Colonic mucosa (tissue), 4 donors: Measurements from ENCODE around the gene CHODL. TPM values are rescaled to one million over a fixed set of nuclear protein-coding genes. Genes with fewer than 3 reads are reported as not detected.

Experiments
- DNase-seq: peaks from one replicate; pipeline ENCODE4 v3.0.0-alpha.2; 2020
- H3K27ac ChIP-seq: fragments of 200-600 bp; one replicate; pipeline ENCODE4 v1.8.0; 2021
- H3K27me3 ChIP-seq: fragments of 200-600 bp; one replicate; pipeline ENCODE4 v1.8.0; 2021
- H3K36me3 ChIP-seq: fragments of 200-600 bp; one replicate; pipeline ENCODE4 v1.8.0; 2021
- H3K4me1 ChIP-seq: fragments of 200-600 bp; one replicate; pipeline ENCODE4 v1.8.0; 2021; ENCODE audit warnings: mild to moderate bottlenecking
- H3K4me3 ChIP-seq: fragments of 200-600 bp; one replicate; pipeline ENCODE4 v1.8.0; 2021
- H3K9ac ChIP-seq, 2 donors: one replicate each; pipeline ENCODE4 v1.7.0; 2013; ENCODE audit warnings: control low read depth in 2 of 2, low read depth in 2 of 2, low read length in 2 of 2
- H3K9me3 ChIP-seq: fragments of 200-600 bp; one replicate; pipeline ENCODE4 v1.8.0; 2021
- intact Hi-C: fragments of 100-400 bp; cut with DNase I; formaldehyde crosslinking; loops from one replicate; pipeline ENCODE4 v1.14.1; 2022
- total RNA-seq, 2 donors: library from RNA; stranded (reverse); fragmentation: NEBNext Ultra II Directional in 1 of 2; extraction: Animal tissue kit (Norgen Biotek cat#: 25700) in 1 of 2; gene quantifications; one replicate each; pipeline ENCODE4 v1.2.1, GENCODE V29; 2021
- TF ChIP-seq, protein P1 (sequence below): fragments of 200-600 bp; IDR thresholded peaks from one replicate; pipeline ENCODE4 v1.8.0; 2022; ENCODE audit warnings: antibody characterized with exemption, mild to moderate bottlenecking
- donor health status: healthy.
- donor health status: DM: no; HTN: no; CAD: no.
- donor health status: DM: no; HTN: no; CAD: no.

The CHODL gene, protein sequence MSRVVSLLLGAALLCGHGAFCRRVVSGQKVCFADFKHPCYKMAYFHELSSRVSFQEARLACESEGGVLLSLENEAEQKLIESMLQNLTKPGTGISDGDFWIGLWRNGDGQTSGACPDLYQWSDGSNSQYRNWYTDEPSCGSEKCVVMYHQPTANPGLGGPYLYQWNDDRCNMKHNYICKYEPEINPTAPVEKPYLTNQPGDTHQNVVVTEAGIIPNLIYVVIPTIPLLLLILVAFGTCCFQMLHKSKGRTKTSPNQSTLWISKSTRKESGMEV
- under 1 TPM; 0.52 to 0.53 TPM for total RNA-seq

DNA sequence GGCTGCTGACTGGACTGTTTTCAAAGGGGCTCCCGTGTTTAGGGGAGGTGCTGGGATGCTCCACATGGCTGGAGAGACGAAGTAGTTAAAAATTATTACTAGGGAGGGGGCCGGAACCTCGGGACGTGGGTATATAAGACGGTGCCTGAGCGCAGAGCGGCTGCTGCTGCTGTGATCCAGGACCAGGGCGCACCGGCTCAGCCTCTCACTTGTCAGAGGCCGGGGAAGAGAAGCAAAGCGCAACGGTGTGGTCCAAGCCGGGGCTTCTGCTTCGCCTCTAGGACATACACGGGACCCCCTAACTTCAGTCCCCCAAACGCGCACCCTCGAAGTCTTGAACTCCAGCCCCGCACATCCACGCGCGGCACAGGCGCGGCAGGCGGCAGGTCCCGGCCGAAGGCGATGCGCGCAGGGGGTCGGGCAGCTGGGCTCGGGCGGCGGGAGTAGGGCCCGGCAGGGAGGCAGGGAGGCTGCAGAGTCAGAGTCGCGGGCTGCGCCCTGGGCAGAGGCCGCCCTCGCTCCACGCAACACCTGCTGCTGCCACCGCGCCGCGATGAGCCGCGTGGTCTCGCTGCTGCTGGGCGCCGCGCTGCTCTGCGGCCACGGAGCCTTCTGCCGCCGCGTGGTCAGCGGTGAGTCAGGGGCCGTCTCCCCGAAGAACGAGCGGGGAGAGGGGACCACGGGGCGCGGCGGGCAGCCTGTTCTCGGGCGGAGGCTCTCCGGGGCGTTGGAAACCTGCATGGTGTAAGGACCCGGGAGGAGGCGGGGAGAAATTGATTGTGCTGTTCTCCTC is at the start of gene CHODL:
Gene CHODL, plus strand, starts transcription at position 163 of the 793 bp plus-strand sequence. Its CDS starts 391 bp downstream, at position 554.
- Histone ChIP-seq H3K4me1 (no peaks in the 10 kb centered on the region), H3K27ac (no peak within 1 kb of the TSS)

DNA sequence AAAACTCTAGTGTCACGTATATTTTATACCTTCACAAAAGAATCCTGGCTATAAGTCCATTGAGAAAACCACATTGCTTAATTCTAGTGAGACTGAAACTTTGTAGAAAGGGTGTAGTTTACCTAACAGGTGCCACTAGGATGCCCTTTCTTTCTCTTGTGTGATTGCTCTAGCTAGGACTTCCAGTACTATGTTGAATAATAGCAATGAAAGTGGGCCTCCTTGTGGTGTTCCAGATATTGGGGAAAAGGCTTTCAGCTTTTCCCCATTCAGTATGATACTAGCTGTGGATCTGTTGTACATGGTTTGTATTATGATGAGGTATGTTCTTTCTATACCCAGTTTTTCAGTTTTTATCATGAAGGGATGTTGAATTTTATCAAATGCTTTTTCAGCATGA is 39.7 kb upstream of the CHODL start:
- intact Hi-C loops = no loop called here
- DNase-seq = no peak

More for the DNA sequence above, at the start of gene CHODL:
- peak within 1 kb of the TSS; percentile 19 for H3K4me3 ChIP-seq
- DNase-seq = no peak
- TF ChIP-seq, protein P1, sequence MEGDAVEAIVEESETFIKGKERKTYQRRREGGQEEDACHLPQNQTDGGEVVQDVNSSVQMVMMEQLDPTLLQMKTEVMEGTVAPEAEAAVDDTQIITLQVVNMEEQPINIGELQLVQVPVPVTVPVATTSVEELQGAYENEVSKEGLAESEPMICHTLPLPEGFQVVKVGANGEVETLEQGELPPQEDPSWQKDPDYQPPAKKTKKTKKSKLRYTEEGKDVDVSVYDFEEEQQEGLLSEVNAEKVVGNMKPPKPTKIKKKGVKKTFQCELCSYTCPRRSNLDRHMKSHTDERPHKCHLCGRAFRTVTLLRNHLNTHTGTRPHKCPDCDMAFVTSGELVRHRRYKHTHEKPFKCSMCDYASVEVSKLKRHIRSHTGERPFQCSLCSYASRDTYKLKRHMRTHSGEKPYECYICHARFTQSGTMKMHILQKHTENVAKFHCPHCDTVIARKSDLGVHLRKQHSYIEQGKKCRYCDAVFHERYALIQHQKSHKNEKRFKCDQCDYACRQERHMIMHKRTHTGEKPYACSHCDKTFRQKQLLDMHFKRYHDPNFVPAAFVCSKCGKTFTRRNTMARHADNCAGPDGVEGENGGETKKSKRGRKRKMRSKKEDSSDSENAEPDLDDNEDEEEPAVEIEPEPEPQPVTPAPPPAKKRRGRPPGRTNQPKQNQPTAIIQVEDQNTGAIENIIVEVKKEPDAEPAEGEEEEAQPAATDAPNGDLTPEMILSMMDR = no peak
- H3K9me3 ChIP-seq = no peaks in the 10 kb centered on the region
- H3K36me3 ChIP-seq = no peaks in the 10 kb centered on the region
- intact Hi-C loops = no loop called here
- H3K9ac ChIP-seq = no peak within 1 kb of the TSS
- H3K27me3 ChIP-seq = peaks cover 7% of the 10 kb centered on the region

DNA sequence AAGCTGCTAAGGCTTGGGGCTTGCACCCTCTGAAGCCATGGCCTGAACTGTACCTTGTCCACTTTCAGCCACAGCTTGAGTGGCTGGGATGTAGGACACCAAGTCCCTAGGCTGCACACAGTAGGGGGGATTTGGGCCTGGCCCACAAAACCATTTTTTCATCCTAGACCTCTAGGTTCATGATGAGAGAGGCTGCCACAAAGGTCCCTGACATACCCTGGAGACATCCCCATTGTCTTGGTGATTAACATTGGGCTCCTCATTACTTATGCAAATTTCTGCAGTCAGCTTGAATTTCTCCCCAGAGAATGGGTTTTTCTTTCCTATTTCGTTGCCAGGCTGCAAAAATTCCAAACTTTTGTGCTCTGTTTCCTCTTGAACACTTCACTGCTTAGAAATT is 26.3 kb upstream of the CHODL start:
- Histone ChIP-seq H3K36me3 (no peaks in the 10 kb centered on the region), H3K9ac (no peak overlapping the region), H3K27ac (no peak overlapping the region), H3K27me3 (no peaks in the 10 kb centered on the region), H3K9me3 (no peaks in the 10 kb centered on the region), H3K4me1 (no peaks in the 10 kb centered on the region), H3K4me3 (no peak overlapping the region)
- DNase-seq = no peak
- TF ChIP-seq, protein P1 = no peak
- intact Hi-C loops = no loop called here

More for the DNA sequence above, 39.7 kb upstream of the CHODL start:
- Histone ChIP-seq H3K4me1 (no peaks in the 10 kb centered on the region), H3K9ac (no peak overlapping the region), H3K36me3 (no peaks in the 10 kb centered on the region), H3K27me3 (no peaks in the 10 kb centered on the region), H3K4me3 (no peak overlapping the region), H3K27ac (no peak overlapping the region), H3K9me3 (no peaks in the 10 kb centered on the region)
- TF ChIP-seq, protein P1 = no peak

DNA sequence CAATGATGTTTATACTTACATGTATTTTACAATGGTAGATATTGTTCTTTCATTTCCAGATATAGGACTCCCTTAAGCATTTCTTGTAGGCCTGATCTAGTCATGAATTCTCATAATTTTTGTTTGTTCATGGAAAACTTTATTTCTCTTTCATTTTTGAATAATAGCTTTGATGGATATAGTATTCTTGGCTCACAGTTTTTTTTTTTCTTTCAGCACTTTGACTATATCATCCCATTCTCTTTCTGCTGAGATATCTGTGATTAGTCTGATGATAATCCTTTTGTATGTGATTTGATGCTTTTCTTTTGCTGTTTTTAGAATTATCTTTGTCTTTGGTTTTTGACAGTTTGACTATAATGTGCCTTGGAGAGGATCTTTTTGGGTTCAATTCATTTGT is 24.1 kb upstream of the CHODL start:
- Histone ChIP-seq H3K27ac (no peak overlapping the region), H3K9ac (no peak overlapping the region), H3K4me1 (no peaks in the 10 kb centered on the region), H3K4me3 (no peak overlapping the region), H3K9me3 (no peaks in the 10 kb centered on the region), H3K36me3 (no peaks in the 10 kb centered on the region), H3K27me3 (no peaks in the 10 kb centered on the region)
- TF ChIP-seq, protein P1 = no peak
- intact Hi-C loops = no loop called here
- DNase-seq = no peak

- intact Hi-C loops = no loop called here
- no peaks in the 10 kb centered on the region for H3K4me1 ChIP-seq
- no peak for DNase-seq
These were observed 22.3 kb upstream of the CHODL start for GRCh38 chr21:18222346-18222745.

More at GRCh38 chr21:18222346-18222745, 22.3 kb upstream of the CHODL start:
- H3K27ac ChIP-seq = no peak overlapping the region
- no peaks in the 10 kb centered on the region for H3K27me3 ChIP-seq
- no peaks in the 10 kb centered on the region for H3K9me3 ChIP-seq
- no peak overlapping the region for H3K4me3 ChIP-seq
- TF ChIP-seq, protein P1 = no peak
- no peaks in the 10 kb centered on the region for H3K36me3 ChIP-seq
- no peak overlapping the region for H3K9ac ChIP-seq
